Left kidney (tissue), 2 donors: ENCODE data around the gene TTC23. TPM values are rescaled to one million over a fixed set of nuclear protein-coding genes. Genes with fewer than 3 reads are reported as not detected.
"Not testable (repeated sequence)": the region's sequence is repeated elsewhere in the genome, so short reads cannot be mapped to it uniquely, and the experiment has no call there.

Experiments
- DNase-seq: peaks from one replicate; pipeline ENCODE4 v3.0.0-alpha.2; 2013
- polyA plus RNA-seq: library from polyadenylated mRNA; unstranded; fragments of 120-200 nt; gene quantifications from one replicate; pipeline ENCODE4 v1.2.1, GENCODE V29; 2013; ENCODE audit not compliant: insufficient read length

TTC23 gene
- polyA plus RNA-seq, 1 donor = 35.3 TPM

DNA sequence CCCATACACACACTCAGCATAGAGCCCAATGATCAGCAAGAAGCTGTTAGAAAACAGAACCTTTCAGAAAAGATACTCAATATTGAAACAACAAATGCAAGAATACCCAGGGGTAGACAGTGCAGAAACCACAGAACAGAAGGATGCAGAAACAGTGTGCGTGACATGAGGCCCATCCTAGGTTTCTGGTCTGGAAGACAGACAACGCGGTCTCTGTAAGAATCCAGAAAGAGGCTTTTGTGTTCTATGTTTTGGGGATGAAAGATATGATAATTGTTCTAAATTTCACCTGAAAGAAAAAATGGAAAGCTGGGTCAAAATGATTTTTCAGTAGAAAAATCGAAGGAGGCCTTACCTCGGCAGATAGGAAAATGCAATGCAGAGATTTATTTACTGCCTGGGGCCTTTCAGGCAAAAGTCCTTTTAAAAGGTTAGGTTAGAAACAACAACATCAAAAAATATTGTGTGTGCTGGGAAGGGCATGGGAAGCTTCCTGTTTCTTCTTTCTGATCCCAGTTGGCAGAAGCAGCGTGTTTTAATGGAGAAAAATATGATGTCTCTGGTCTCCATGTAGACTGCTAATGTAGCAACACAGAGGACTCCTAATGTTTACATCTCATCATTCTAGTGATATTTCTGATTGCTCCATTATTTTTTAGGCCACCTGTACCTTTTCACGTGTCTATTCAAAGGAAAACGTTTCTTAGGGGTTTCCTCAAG, 127.5 kb downstream of the TTC23 start:
- DNase-seq = no peak

DNA sequence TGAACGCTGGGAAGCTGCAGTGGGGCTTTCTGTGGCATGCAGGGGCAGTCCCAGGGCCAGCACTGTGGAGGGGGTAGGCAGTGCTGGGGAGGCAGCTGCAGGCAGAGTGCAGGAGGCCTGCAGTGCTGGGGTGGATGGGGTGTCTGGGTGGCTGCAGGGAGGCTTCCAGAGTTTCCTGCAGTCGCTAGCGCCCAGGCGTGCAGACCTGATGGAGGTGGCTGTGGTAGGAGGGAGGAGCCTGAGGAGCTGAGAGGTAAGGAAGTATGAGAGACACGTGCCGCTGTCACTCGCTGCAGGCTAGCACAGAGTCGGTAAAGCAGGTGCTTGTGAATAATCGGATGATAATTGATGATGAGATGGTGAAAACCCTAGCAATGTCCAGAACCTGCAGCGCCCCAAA, 128.2 kb downstream of the TTC23 start:
- no peak for DNase-seq

DNA sequence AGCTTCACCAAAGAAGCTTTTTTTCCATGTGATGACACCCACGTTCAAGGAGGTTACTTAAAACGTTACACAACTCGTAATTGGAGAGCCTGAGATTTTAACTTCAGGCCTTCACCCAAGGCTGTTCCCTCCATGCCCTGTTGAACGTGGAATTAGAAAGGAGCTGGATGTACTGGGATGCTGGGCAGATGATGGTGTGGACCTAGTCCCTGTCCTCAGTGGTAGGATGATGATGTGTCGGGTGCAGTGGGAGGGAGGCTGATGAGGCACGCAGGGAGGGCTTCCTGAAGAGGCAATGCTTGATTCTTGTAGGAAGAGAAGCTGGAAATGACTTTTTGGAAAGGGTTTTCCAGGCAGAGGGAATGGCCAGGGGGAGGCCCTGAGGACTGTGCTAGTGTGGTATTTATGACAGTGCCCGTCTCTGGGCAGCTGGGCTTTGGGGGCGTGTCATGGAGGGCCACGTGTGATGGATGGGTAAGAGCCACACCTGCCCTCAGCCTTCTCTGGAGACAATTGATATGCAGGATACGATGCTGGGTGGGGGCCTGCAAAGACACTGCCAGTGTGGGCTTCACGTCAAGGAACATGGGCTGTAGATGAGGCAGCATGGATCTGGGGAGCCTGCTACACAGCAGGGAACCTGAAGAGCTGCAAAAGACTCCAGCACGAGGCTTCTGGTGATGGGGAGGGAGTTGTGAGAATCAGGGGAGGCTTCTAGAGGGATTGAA, 129.2 kb downstream of the TTC23 start:
- no peak for DNase-seq

DNA sequence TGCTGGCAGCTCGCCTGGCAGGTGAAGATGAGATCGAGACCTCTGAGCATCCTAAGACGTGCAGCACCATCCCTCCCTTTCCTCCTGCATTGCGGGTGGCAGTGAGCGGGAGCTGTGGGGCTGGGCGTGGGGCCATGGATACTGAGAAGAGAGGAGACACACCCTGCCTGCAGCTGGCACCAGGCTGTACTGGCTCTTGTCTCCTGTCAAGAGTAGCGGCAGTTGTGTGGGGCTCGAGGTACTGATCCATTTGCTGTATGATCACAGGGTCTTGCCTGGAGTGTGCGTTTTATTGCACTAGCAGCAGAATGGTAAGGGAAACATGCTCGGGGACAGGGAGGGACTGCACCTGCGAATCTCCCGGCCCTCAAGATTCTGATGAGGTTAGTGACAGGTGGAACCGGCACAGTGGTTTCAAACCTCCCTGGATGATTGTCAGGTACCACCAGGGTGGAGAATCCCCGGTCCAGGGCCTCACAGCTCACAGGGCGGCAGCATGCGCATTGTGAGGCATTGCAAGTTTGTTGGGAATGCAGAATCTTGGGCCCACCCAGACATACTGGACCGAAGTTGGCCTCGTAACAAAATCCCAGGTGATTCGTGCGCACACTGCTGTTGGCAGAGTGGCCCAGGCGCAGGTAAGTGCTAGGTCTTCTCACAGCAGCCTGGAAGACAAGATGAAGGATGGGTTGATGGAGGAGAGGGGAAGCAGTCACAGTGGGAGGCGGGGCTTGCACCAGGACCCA, 130.4 kb downstream of the TTC23 start:
- DNase-seq = no peak

DNA sequence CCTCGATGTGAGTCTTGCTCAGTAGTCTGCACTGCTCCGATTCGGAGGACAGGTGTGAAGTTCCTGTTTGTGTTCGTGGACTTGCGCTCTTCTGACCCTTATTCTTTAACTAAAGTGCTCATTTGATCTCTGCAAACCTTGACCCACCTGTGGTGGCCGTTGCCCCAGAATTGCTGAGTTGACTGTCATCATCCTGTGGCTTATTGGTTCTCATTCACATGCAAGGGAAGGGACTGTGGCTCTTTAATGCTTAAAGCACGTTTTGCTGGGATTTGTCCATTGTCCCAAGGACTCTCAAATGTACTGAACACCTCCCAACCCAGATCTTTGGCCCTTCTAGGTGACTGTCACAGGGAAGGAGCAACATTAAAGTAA, 131.1 kb downstream of the TTC23 start:
- no peak for DNase-seq

DNA sequence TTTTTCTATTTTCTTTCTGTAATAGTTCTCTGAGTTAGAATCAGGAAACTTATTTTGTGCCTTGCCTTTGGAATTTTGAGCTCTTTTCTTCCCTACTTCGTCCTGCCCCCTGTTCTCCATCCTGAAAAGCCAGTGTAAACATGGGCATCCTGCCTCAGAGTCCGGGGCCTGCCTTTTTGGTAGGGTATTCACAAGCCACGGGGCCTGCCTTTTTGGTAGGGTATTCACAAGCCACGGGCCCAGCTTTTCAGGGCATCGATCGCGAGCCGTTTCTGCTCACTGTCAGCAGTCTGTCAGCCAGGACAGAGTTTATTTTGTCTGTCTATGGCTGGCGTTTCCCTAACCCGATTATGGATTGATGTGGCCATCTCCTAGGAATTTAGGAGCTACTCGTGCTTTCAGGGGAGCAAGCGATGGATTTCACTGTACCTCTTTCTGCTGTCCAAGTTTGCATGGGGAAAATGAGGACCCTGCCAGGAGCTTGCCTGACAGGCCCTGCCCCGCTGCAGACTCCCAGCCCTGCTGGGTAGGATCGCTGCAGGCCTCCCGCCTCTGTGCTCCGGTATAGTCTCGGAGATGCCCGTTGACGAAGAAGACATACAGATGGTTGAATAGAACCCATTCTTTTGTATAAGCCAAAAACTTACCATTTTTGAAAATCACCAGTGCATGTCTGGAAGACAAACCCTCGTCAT, 131.7 kb downstream of the TTC23 start:
- DNase-seq = no peak

DNA sequence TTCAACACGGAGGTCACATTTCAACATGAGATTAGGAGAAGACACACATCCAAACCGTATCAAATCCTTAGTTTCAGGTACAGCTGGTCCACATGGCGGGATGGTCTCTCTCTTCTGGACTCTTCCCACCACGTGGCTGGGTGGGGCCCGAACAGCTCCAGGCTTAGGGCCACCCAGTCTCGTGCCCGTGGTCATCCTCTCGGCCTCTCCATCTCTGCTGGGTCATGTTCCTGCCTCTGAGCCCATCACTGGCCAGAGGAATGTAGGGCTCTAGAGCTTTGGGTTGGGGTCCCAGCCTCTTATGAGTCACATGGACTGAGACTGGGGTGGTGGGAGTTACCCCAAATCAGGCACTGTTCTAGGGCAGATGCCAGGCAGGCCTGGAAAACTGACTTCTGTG, 132.3 kb downstream of the TTC23 start:
- DNase-seq = no peak

DNA sequence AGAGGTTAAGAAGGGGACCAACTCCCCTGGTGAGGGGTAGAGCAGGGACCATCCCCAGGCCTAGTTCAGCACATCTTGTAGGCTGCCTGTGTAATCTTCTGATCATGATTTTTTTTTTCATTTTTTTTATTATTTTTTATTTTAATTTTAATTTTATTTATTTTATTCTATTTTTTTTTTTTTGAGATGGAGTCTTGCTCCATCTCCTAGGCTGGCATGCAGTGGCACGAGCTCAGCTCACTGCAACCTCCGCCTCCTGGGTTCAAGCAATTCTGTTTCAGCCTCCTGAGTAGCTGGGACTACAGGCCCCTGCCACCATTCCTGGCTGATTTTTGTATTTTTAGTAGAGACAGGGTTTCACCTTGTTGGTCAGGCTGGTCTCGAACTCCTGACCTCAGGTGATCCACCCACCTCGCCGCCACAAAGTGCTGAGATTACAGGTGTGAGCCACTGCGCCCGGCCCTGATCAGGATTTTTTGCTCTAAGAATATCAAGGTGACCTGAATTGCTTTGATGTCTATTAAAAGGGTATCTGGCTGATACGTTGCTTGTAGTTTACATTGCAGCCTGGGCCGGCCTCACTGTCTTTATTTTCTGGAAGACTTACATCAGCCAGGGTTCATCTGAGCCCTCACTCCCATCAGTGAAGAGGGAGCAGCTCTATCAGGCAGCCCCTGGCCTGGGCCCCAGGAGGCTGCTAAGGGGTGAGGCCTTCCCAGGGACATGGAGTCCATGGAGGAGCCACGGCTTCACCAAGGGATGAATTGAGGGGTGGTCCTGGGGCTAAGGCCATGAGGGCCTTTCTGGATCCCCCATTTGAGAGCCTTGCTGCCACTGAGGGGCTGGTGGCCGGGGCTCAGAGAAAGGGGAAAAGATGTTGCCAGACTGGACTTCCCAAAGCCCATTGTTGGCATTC, 133.8 kb downstream of the TTC23 start:
- no peak for DNase-seq

DNA sequence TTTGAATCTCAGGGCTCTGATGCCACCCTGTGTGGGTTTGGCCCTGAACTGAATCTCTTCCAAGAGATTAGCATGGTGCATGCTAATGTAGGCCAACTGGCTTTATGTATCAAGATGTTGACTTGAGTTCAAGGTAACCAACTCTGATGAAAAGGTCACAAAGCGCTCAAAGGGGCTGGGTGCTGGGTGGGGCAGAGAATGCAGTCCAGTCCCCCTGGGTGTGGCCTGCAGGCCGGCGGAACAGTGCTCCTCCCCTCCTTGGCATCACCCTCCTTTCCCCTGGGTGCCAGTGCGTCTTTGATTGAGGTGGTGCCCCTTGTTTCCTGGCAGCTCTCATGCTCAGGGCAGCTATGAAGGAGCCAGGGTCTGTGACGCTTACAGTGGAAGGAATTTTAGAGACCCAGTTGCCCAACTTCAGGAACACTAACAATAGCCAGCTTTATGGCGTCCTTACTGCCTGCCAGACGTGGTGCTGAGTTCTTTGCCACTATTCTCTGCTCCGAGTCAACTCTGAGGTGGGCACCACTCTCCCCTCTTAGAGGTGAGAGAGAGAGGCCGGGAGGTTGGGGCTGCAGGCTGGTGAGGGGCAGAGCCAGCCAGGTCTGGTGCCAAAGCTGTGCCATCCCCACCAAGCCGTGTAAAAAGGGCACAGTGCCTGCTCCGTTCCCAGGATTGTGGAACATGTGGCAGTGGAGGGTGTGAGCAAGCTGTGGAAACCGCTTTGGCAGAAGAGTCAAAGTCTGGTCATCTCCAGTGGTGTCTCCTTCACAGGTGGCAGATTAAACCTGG, 134.7 kb downstream of the TTC23 start:
- DNase-seq = no peak

DNA sequence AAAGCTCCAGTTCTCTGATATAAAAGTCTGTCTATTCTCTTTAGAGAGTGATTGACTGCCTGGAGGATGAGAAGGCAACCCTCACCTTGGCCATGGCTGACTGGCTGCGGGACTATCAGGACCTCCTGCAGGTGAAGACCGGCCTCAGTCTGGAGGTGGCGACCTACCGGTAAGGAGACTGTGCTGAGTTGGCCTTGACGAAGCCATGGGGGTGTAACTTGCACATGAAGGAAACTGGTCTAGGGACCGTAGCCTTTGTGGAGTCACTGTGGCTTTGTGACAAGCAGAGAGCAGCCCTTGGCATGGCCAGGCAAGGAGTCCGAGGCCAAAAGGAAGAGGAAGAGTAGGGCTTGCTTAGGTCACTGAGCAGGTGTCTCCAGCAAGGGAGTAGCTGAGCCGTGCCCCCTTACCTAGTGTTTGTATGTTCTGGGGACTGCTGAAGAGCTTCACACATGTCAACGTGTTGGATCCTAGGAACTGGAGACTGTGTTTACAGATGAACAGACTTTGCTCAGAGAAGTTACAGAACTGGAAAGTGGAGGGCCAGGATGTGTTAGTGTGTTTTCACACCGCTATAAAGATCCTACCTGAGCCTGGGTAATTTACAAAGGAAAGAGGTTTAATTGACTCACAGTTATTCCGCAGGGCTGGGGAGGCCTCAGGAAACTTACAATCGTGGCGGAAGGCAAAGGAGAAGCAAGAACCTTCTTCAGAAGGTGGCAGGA, 135.7 kb downstream of the TTC23 start:
- no peak for DNase-seq

DNA sequence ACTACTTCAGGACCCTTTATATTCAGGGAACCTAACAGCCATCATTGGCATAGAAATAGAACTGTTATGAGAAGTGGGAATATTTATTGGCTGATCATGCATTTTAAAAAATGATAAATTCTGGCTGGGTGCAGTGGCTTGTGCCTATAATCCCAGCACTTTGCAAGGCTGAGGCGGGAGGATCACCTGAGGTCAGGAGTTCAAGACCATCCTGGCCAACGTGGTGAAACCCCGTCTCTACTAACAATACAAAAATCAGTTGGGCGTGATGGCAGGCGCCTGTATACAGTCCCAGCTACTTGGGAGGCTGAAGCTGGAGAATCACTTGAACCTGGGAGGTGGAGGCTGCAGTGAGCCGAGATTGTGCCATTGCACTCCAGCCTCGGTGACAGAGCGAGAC, 137.7 kb downstream of the TTC23 start:
- DNase-seq = not testable (repeated sequence)

DNA sequence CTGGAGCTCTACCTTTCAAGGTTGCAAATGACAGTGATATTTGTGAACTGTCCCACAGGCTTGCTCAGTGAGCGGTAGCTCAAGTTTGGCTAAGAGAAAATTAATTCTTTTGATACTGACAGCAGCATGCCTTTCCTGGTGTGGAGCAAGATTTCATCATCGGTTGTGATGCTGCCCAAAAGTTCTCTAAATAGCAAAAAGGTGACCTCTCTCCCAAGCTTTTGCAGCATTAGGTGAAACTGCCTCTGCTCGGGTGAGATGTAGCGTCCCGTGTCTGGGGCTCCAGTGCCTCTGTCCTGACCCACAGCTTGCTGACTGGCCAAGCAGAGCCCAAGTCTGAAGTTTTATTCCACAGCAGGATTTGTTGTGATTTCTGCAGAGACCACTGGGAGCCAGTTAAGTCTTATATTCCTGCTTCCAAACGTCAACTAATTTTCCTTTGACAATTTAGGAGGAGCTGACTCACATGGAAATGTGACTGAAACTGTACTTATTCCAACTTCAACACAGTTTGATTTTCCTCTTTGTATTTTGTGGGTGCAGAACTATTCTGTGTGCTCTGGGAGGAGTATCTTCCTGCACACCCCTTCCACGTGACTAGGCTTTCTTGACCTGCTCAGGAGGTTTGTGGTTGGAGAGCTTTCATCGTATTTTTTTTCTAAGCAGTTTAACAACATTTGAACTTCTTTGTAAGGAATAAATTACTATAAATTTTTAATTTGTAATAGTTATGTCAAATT, 138.6 kb downstream of the TTC23 start:
- no peak for DNase-seq

DNA sequence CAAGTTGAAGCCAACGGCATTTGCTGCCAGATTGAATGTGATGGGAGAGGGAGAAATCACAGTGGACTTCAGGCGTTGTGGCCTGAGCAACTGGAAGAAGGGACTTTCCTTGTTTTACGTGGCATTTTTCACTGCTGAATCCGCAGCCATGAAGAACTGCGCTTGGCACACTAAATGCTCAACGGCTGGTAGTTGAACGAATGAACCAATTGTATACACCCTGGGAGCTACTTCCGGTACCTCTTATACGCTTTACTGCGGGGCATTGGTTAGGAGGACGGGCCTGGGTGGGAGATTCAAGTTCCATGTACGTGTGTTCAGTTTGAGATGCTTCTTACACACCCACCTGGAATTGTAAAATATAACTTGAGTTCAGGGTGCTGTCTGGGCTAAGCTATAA, 139.3 kb downstream of the TTC23 start:
- no peak for DNase-seq

DNA sequence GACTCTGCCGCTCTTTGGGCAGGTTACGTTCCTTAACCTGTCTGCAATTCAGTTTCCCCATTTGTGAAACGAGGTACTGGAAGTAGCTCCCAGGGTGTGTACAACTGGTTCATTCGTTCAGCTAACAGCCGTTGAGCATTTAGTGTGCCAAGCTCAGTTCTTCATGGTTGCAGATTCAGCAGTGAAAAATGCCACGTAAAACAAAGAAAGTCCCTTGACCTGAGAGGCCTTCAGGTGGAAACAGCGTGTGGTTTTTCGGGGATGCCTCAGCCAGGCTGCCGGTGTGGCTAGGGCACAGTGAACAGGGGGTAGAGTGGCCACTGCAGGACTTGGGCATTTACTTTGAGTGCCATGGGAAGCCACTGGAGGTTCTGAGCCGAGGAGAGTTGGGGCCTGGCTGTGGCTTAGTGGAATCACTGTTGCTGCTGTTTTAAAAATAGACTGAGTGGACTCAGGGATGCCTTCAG, 139.8 kb downstream of the TTC23 start:
- no peak for DNase-seq

DNA sequence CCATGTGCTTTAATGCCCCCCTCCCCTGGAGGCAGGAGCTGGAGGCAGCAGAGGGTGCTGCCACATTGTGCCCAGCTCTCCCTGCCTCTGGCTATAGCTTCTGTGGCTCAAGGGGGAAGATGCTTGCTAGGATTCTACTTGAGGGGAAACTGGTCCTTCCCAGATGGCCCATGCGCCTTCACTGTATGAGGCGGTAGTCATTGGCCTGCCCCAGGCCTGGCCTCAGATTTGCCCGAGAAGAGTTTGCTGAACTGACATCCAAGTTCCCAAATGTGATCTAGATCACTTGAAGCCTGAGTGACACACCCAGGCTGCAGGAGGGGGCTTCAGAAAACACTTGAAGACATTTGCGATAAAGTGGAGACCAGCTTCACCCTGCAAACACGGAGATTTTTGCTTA, 140.4 kb downstream of the TTC23 start:
- no peak for DNase-seq

DNA sequence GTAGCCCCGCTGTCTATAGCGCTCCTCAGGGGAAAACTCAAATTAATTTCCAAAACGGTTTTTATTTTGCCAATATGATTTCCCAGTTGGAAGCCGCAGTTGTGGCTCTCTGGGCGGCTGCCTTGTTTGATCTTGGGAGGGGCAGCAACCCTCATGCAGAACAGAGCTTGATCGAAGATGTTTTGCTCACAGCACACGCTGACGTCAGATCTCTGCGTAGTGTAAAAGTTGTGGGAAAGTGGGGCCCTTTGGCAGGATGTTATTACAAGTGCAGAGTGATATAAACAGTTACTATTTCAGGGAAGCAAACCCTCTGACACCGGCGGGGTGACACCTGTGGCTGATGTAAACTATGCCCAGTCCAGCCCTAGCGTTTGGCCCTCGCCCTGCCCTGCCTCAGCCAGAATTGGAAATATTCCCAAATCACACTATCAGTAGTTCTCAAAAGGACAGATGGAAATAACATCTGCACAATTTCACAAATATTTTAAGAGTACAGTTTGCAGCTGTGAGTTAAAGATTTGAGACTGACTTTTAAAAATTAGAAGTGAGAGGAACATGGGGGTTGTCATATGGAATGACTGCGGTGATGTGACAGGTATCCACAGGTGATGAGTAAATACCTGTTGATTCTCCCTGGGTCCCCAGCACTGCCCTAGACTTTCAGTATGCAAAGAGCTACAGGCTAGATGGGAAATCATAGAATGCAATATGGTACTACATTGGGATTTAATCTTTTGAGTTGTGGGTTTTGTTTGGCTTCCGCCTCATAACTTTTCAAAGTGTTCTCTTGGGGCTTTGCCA, 142.8 kb downstream of the TTC23 start:
- no peak for DNase-seq

DNA sequence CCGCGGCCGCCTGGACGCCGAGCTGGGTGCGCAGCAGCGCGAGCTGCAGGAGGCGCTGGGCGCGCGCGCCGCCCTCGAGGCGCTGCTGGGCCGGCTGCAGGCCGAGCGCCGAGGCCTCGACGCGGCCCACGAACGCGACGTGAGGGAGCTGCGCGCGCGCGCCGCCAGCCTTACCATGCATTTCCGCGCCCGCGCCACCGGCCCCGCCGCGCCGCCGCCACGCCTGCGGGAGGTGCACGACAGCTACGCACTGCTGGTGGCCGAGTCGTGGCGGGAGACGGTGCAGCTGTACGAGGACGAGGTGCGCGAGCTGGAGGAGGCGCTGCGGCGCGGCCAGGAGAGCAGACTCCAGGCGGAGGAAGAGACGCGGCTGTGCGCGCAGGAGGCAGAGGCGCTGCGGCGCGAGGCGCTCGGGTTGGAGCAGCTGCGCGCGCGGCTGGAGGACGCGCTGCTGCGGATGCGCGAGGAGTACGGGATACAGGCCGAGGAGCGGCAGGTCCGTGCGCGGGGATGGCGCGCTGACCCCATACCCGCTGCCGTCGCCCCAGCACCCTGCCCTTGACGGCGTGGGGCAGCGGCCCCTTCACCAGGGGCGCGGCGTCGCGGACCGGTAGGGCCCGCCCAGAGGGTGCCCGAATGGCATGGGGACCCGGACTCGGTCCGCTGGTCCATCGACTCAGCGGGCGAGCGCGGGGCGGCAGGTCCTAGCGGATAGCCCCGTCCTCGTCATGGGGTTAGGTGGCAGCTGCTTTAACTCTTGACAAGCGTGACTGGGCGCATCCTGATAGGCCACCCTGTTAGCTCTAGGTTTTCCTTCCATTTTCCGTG, 143.7 kb downstream of the TTC23 start:
- no peak for DNase-seq
